Measurements from ENCODE around the gene PRXL2C. TPM values are rescaled to one million over a fixed set of nuclear protein-coding genes. Genes with fewer than 3 reads are reported as not detected.
"Not testable (repeated sequence)": the region's sequence is repeated elsewhere in the genome, so short reads cannot be mapped to it uniquely, and the experiment has no call there.

PRXL2C gene
- total RNA-seq = 1 to 10 TPM; 2.4 to 6.0 TPM
- long read RNA-seq, partial matches to known transcripts = 0 of 5 reads
- long read RNA-seq, other reads (novel, unspliced or antisense) = 1 of 5 reads

- ATAC-seq = peak; percentile 77
- intact Hi-C loops (cut with DNase I, micrococcal nuclease) = no loop called here
These were observed at the start of gene PRXL2C for GRCh38 chr9:96655198-96655851. Gene PRXL2C (minus strand): TSS chr9:96655317. CDS start chr9:96655281, 36 bp downstream.

GRCh38 chr9:96700721-96701375 lies 45.7 kb upstream of the PRXL2C start:
- intact Hi-C loops (cut with DNase I, micrococcal nuclease) = not testable (repeated sequence)

More at GRCh38 chr9:96655198-96655851, at the start of gene PRXL2C:
- DNase-seq = peak; percentile 84 to 91

GRCh38 chr9:96691326-96691725 lies 36.2 kb upstream of the PRXL2C start:
- intact Hi-C loops (cut with DNase I, micrococcal nuclease) = no loop called here
- ATAC-seq = no peak
- no peak for DNase-seq

More at GRCh38 chr9:96700721-96701375, 45.7 kb upstream of the PRXL2C start:
- ATAC-seq, DNase-seq: not testable (repeated sequence)

GRCh38 chr9:96688745-96689464 lies 33.8 kb upstream of the PRXL2C start:
- DNase-seq (no peak), ATAC-seq (no peak)
- intact Hi-C loops (cut with DNase I, micrococcal nuclease) = loop anchor here in 1 of 2 donors (10.0 kb wide), 1 partner anchor 64 kb away; no protein-coding TSS in a partner anchor

- DNase-seq = no peak
- no peak for ATAC-seq
- intact Hi-C loops (cut with DNase I, micrococcal nuclease) = loop anchor here in 1 of 2 donors (10.0 kb wide), 1 partner anchor 63 kb away; no protein-coding TSS in a partner anchor
These were observed 33.1 kb upstream of the PRXL2C start for GRCh38 chr9:96688187-96688586.

- intact Hi-C loops (cut with DNase I, micrococcal nuclease) = loop anchor here in 1 of 2 donors (10.0 kb wide), 1 partner anchor 62 kb away; no protein-coding TSS in a partner anchor
- ATAC-seq = peak; percentile 96
- peak; percentile 66 to 75 for DNase-seq
These were observed 31.7 kb upstream of the PRXL2C start for GRCh38 chr9:96686638-96687335.

GRCh38 chr9:96680812-96681499 lies 25.8 kb upstream of the PRXL2C start:
- DNase-seq (no peak), ATAC-seq (no peak)
- intact Hi-C loops (cut with DNase I, micrococcal nuclease) = loop anchor here in 1 of 2 donors (10.0 kb wide), 1 partner anchor 56 kb away; no protein-coding TSS in a partner anchor

GRCh38 chr9:96674906-96675538 lies 19.9 kb upstream of the PRXL2C start:
- intact Hi-C loops (cut with DNase I, micrococcal nuclease) = no loop called here
- DNase-seq (no peak), ATAC-seq (no peak)

GRCh38 chr9:96673786-96674185 lies 18.7 kb upstream of the PRXL2C start:
- ATAC-seq; DNase-seq; intact Hi-C loops (cut with DNase I, micrococcal nuclease): not testable (repeated sequence)

- ATAC-seq (no peak), DNase-seq (no peak)
- intact Hi-C loops (cut with DNase I, micrococcal nuclease) = loop anchor here in 1 of 2 donors (5.0 to 10.0 kb wide), 2 partner anchors 224 to 342 kb away; no protein-coding TSS in a partner anchor
These were observed 13.9 kb upstream of the PRXL2C start for GRCh38 chr9:96668868-96669534.

GRCh38 chr9:96667363-96667728 lies 12.2 kb upstream of the PRXL2C start:
- DNase-seq (no peak), ATAC-seq (no peak)
- intact Hi-C loops (cut with DNase I, micrococcal nuclease) = loop anchor here in 1 of 2 donors (5.0 to 10.0 kb wide), 2 partner anchors 223 to 340 kb away; no protein-coding TSS in a partner anchor

- DNase-seq = not testable (repeated sequence)
- intact Hi-C loops (cut with DNase I, micrococcal nuclease) = loop anchor here in 1 of 2 donors (5.0 to 10.0 kb wide), 2 partner anchors 222 to 340 kb away; no protein-coding TSS in a partner anchor
- peak; percentile 74 for ATAC-seq
These were observed 11.7 kb upstream of the PRXL2C start for GRCh38 chr9:96666653-96667362.

GRCh38 chr9:96665789-96666188 lies 10.7 kb upstream of the PRXL2C start:
- DNase-seq (no peak), ATAC-seq (no peak)
- intact Hi-C loops (cut with DNase I, micrococcal nuclease) = loop anchor here in 1 of 2 donors (5.0 to 10.0 kb wide), 2 partner anchors 221 to 338 kb away; no protein-coding TSS in a partner anchor

GRCh38 chr9:96663506-96664120 lies 8.5 kb upstream of the PRXL2C start:
- ATAC-seq (no peak), DNase-seq (no peak)
- intact Hi-C loops (cut with DNase I, micrococcal nuclease) = loop anchor here in 1 of 2 donors (10.0 kb wide), 1 partner anchor 219 kb away; no protein-coding TSS in a partner anchor

GRCh38 chr9:96661711-96662110 lies 6.6 kb upstream of the PRXL2C start:
- intact Hi-C loops (cut with DNase I, micrococcal nuclease) = loop anchor here in 1 of 2 donors (10.0 kb wide), 1 partner anchor 217 kb away; no protein-coding TSS in a partner anchor
- DNase-seq (no peak), ATAC-seq (no peak)

Data from left colon (tissue), 2 donors.